SK-MEL-5 (cell line): Measurements from ENCODE around the gene CYP8B1. TPM values are rescaled to one million over a fixed set of nuclear protein-coding genes. Genes with fewer than 3 reads are reported as not detected.

ENCODE experiments used
- DNase-seq: peaks from one replicate; pipeline ENCODE4 v3.0.0-alpha.2; 2016; ENCODE audit warnings: low read depth, low spot score
- in situ Hi-C: cut with HindIII; loops from 2 replicates; pipeline ENCODE4 v1.10.0; 2016; ENCODE audit warnings: low sequenced_read_pairs, high pct_unique_total_duplicates, low pct_unique_long_range_greater_than_20kb
- total RNA-seq: library from RNA; depleted of rRNA; stranded (reverse); fragments of >200 nt; shearing (Covaris generic); gene quantifications from 2 replicates; pipeline ENCODE4 v1.2.3, GENCODE V29; 2014

Gene CYP8B1
- total RNA-seq, 1 experiment from 2014 or later: not detected

- in situ Hi-C loops: no loop called here
- no peak for DNase-seq
Observed at GRCh38 chr3:42867138-42867537, 8.5 kb downstream of the CYP8B1 start.

- in situ Hi-C loops: no loop called here
- DNase-seq: no peak
Observed at GRCh38 chr3:42865256-42865655, 10.4 kb downstream of the CYP8B1 start.

- in situ Hi-C loops: no loop called here
- no peak for DNase-seq
Observed at GRCh38 chr3:42864321-42864950, 11.2 kb downstream of the CYP8B1 start.

- no peak for DNase-seq
- in situ Hi-C loops: no loop called here
Observed at GRCh38 chr3:42856544-42856943, 19.1 kb downstream of the CYP8B1 start.

GRCh38 chr3:42855547-42856380, 19.9 kb downstream of the CYP8B1 start:
- in situ Hi-C loops: no loop called here
- no peak for DNase-seq

GRCh38 chr3:42855219-42855546, 20.5 kb downstream of the CYP8B1 start:
- in situ Hi-C loops: no loop called here
- DNase-seq: no peak

GRCh38 chr3:42853739-42854302, 21.9 kb downstream of the CYP8B1 start:
- in situ Hi-C loops: no loop called here
- no peak for DNase-seq

GRCh38 chr3:42853056-42853455, 22.6 kb downstream of the CYP8B1 start:
- in situ Hi-C loops: no loop called here
- DNase-seq: no peak

- in situ Hi-C loops: no loop called here
- no peak for DNase-seq
Observed at GRCh38 chr3:42852441-42852840, 23.2 kb downstream of the CYP8B1 start.

- DNase-seq: no peak
- in situ Hi-C loops: no loop called here
Observed at GRCh38 chr3:42851228-42851834, 24.3 kb downstream of the CYP8B1 start.

GRCh38 chr3:42850263-42850662, 25.4 kb downstream of the CYP8B1 start:
- no peak for DNase-seq
- in situ Hi-C loops: no loop called here

- no peak for DNase-seq
- in situ Hi-C loops: no loop called here
Observed at GRCh38 chr3:42849017-42849416, 26.7 kb downstream of the CYP8B1 start.

GRCh38 chr3:42847731-42848130, 27.9 kb downstream of the CYP8B1 start:
- no peak for DNase-seq
- in situ Hi-C loops: no loop called here

GRCh38 chr3:42846685-42847522, 28.8 kb downstream of the CYP8B1 start:
- DNase-seq: no peak
- in situ Hi-C loops: no loop called here

- no peak for DNase-seq
Observed at GRCh38 chr3:42844815-42845214, 30.9 kb downstream of the CYP8B1 start.

GRCh38 chr3:42844412-42844713, 31.3 kb downstream of the CYP8B1 start:
- DNase-seq: no peak
- in situ Hi-C loops: no loop called here

More at GRCh38 chr3:42844815-42845214, 30.9 kb downstream of the CYP8B1 start:
- in situ Hi-C loops: no loop called here

GRCh38 chr3:42843713-42844411, 31.8 kb downstream of the CYP8B1 start:
- no peak for DNase-seq
- in situ Hi-C loops: no loop called here
